Breast epithelium (tissue), 4 donors: ENCODE results near the gene LARP4. TPM values are rescaled to one million over a fixed set of nuclear protein-coding genes. Genes with fewer than 3 reads are reported as not detected.

Experiments
- DNase-seq, 2 donors: peaks; one replicate each; pipeline ENCODE4 v3.0.0-alpha.2; 2019; ENCODE audit warnings: low spot score in 2 of 2
- H3K27ac ChIP-seq, 2 donors: fragments of 200-600 bp; sonication (generic) in 1 of 2; one replicate each; pipeline ENCODE4 v1.5.1; 2016 to 2019; ENCODE audit warnings: mild to moderate bottlenecking in 1 of 2
- H3K27me3 ChIP-seq, 2 donors: fragments of 200-600 bp; sonication (generic) in 1 of 2; one replicate each; pipeline versions ENCODE4 v1.5.1 to v1.6.0; 2017 to 2019; ENCODE audit warnings: control low read depth in 1 of 2, mild to moderate bottlenecking in 1 of 2
- H3K36me3 ChIP-seq: fragments of 200-600 bp; one replicate; pipeline ENCODE4 v1.5.1; 2019
- H3K4me1 ChIP-seq, 2 donors: fragments of 200-600 bp; sonication (generic); one replicate each; pipeline ENCODE4 v1.5.1; 2016 to 2019; ENCODE audit warnings: control low read depth in 1 of 2
- H3K4me3 ChIP-seq, 3 donors: fragments of 200-600 bp; sonication (generic); 1 replicate in 2 of 3; 2 replicates in 1 of 3; pipeline ENCODE4 v1.5.1; 2016 to 2019; ENCODE audit warnings: mild to moderate bottlenecking in 3 of 3, moderate library complexity in 2 of 3
- H3K9me3 ChIP-seq, 2 donors: fragments of 200-600 bp; sonication (generic) in 1 of 2; one replicate each; pipeline ENCODE4 v1.5.1; 2016 to 2019; ENCODE audit warnings: control low read depth in 1 of 2
- CTCF ChIP-seq, 3 donors: fragments of 450-650 bp; IDR thresholded peaks; one replicate each; pipeline ENCODE4 v1.5.1; 2016 to 2017; ENCODE audit warnings: antibody characterized with exemption in 3 of 3, mild to moderate bottlenecking in 3 of 3, moderate library complexity in 3 of 3
- POLR2A ChIP-seq: fragments of 450-650 bp; IDR thresholded peaks from one replicate; pipeline ENCODE4 v1.6.1; 2016; ENCODE audit warnings: antibody characterized with exemption, mild to moderate bottlenecking, moderate library complexity
- POLR2AphosphoS5 ChIP-seq, 3 donors: sonication (generic); formaldehyde crosslinking; IDR thresholded peaks; one replicate each; pipeline ENCODE4 v1.6.1; 2017; ENCODE audit warnings: antibody characterized with exemption in 3 of 3
- intact Hi-C: fragments of 100-400 bp; cut with DNase I; formaldehyde crosslinking; loops from one replicate; pipeline ENCODE4 v1.15.1; 2023; ENCODE audit warnings: low total_unique reads
- total RNA-seq, 3 donors: library from RNA; depleted of rRNA; stranded (reverse); fragments of >200 nt; gene quantifications; one replicate each; pipeline ENCODE4 v1.1.0, GENCODE V29; 2016

The LARP4 gene
- total RNA-seq, 3 donors from 2014 or later: 34.2 to 61.9 (median 56.3) TPM

GRCh38 chr12:50390316-50390741 is 10.4 kb upstream of the LARP4 start:
- H3K36me3 ChIP-seq: no peaks in the 10 kb centered on the region
- intact Hi-C loops: no loop called here
- H3K4me1 ChIP-seq: no peaks in the 10 kb centered on the region
- H3K9me3 ChIP-seq: no peaks in the 10 kb centered on the region
- H3K27ac ChIP-seq: no peak overlapping the region
- no peak for DNase-seq
- TF ChIP-seq CTCF (IDR thresholded peaks at IDR 0.05): no peak
- H3K27me3 ChIP-seq: no peaks in the 10 kb centered on the region
- no peak overlapping the region for H3K4me3 ChIP-seq

- DNase-seq: no peak
- intact Hi-C loops: no loop called here
- no peaks in the 10 kb centered on the region for H3K36me3 ChIP-seq
- no peak overlapping the region for H3K4me3 ChIP-seq
- H3K27me3 ChIP-seq: no peaks in the 10 kb centered on the region
- no peaks in the 10 kb centered on the region for H3K4me1 ChIP-seq
- TF ChIP-seq CTCF (IDR thresholded peaks at IDR 0.05) (no peak), POLR2AphosphoS5 (IDR thresholded peaks at IDR 0.05) (no peak), POLR2A (no peak)
- no peak overlapping the region for H3K27ac ChIP-seq
- H3K9me3 ChIP-seq: no peaks in the 10 kb centered on the region
Measured at GRCh38 chr12:50394469-50395029, 6.1 kb upstream of the LARP4 start.

- H3K27ac ChIP-seq: no peak overlapping the region
- H3K27me3 ChIP-seq: no peaks in the 10 kb centered on the region
- no peak overlapping the region for H3K4me3 ChIP-seq
- intact Hi-C loops: no loop called here
- H3K9me3 ChIP-seq: no peaks in the 10 kb centered on the region
- no peaks in the 10 kb centered on the region for H3K4me1 ChIP-seq
- TF ChIP-seq POLR2A (no peak), CTCF (IDR thresholded peaks at IDR 0.05) (no peak), POLR2AphosphoS5 (IDR thresholded peaks at IDR 0.05) (no peak)
- DNase-seq: no peak
- no peaks in the 10 kb centered on the region for H3K36me3 ChIP-seq
Measured at GRCh38 chr12:50397117-50397650, 3.5 kb upstream of the LARP4 start.

- TF ChIP-seq POLR2A: no peak
- no peak for TF ChIP-seq CTCF (IDR thresholded peaks at IDR 0.05)
- TF ChIP-seq POLR2AphosphoS5 (IDR thresholded peaks at IDR 0.05): no peak
- H3K27me3 ChIP-seq: no peaks in the 10 kb centered on the region
- no peaks in the 10 kb centered on the region for H3K9me3 ChIP-seq
- DNase-seq: no peak
- intact Hi-C loops: no loop called here
- no peaks in the 10 kb centered on the region for H3K36me3 ChIP-seq
- H3K4me3 ChIP-seq: no peak overlapping the region
- H3K4me1 ChIP-seq: peaks cover 0 to 11% of the 10 kb centered on the region in 2 donors
- H3K27ac ChIP-seq: no peak overlapping the region
Measured at GRCh38 chr12:50398931-50399330, 1.8 kb upstream of the LARP4 start.

- intact Hi-C loops: no loop called here
- Histone ChIP-seq H3K4me3 (peak overlapping the region; percentile 76 to 88 (median 78)), H3K27ac (peak overlapping the region; percentile 89 to 91)
Measured at GRCh38 chr12:50400104-50400637, 514 bp upstream of the LARP4 start.

More at GRCh38 chr12:50400104-50400637, 514 bp upstream of the LARP4 start:
- TF ChIP-seq POLR2AphosphoS5 (IDR thresholded peaks at IDR 0.05): no peak
- TF ChIP-seq POLR2A: no peak
- DNase-seq: no peak
- peaks cover 0 to 11% of the 10 kb centered on the region in 2 donors for H3K4me1 ChIP-seq
- no peaks in the 10 kb centered on the region for H3K36me3 ChIP-seq
- no peaks in the 10 kb centered on the region for H3K27me3 ChIP-seq
- H3K9me3 ChIP-seq: no peaks in the 10 kb centered on the region
